Spleen (tissue), 11 donors: ENCODE results near the gene DUSP15. TPM values are rescaled to one million over a fixed set of nuclear protein-coding genes. Genes with fewer than 3 reads are reported as not detected.

Source experiments
- DNase-seq: peaks from one replicate; pipeline ENCODE4 v3.0.0-alpha.2; 2020
- H3K27ac ChIP-seq, 8 donors: fragments of 200-600 bp; sonication (generic) in 7 of 8; 1 replicate in 4 of 8; 2 replicates in 4 of 8; pipeline versions ENCODE4 v1.5.0 to v1.8.0; 2016 to 2021; ENCODE audit warnings: inconsistent platforms in 4 of 8, mild to moderate bottlenecking in 4 of 8, moderate library complexity in 1 of 8
- H3K27me3 ChIP-seq, 7 donors: fragments of 200-600 bp; sonication (generic) in 6 of 7; replicated peaks in 1 of 7; 1 replicate in 4 of 7; 2 replicates in 3 of 7; pipeline versions ENCODE4 v1.5.0 to v1.8.0; 2016 to 2021; ENCODE audit warnings: inconsistent platforms in 3 of 7, mild to moderate bottlenecking in 1 of 7
- H3K36me3 ChIP-seq, 6 donors: fragments of 200-600 bp; sonication (generic) in 5 of 6; 1 replicate in 4 of 6; 2 replicates in 2 of 6; pipeline versions ENCODE4 v1.5.0 to v1.8.0; 2016 to 2021; ENCODE audit warnings: inconsistent platforms in 2 of 6
- H3K4me1 ChIP-seq, 6 donors: fragments of 200-600 bp; sonication (generic) in 5 of 6; 1 replicate in 3 of 6; 2 replicates in 3 of 6; pipeline versions ENCODE4 v1.5.0 to v1.8.0; 2016 to 2021; ENCODE audit warnings: inconsistent platforms in 3 of 6
- H3K4me3 ChIP-seq, 8 donors: fragments of 200-600 bp; sonication (generic) in 7 of 8; 1 replicate in 4 of 8; 2 replicates in 4 of 8; pipeline versions ENCODE4 v1.5.0 to v1.8.0; 2016 to 2021; ENCODE audit warnings: inconsistent platforms in 4 of 8, mild to moderate bottlenecking in 4 of 8, moderate library complexity in 2 of 8
- H3K9me3 ChIP-seq, 8 donors: fragments of 200-600 bp; sonication (generic) in 7 of 8; 1 replicate in 4 of 8; 2 replicates in 4 of 8; pipeline versions ENCODE4 v1.5.0 to v1.8.0; 2016 to 2021; ENCODE audit warnings: inconsistent platforms in 4 of 8
- POLR2A ChIP-seq, 3 donors: fragments of 450-650 bp; IDR thresholded peaks; one replicate each; pipeline ENCODE4 v1.5.1; 2017; ENCODE audit warnings: antibody characterized with exemption in 3 of 3, mild to moderate bottlenecking in 1 of 3
- POLR2AphosphoS5 ChIP-seq, 3 donors: sonication (generic); formaldehyde crosslinking; IDR thresholded peaks; one replicate each; pipeline ENCODE4 v1.5.1; 2017; ENCODE audit warnings: antibody characterized with exemption in 3 of 3
- WGBS, 5 donors: extraction: QIAGEN DNeasy Blood & Tissue Kit in 3 of 5; methylation state at CpG; one replicate each; pipeline versions ENCODE4 v1.1.5 to v1.1.7; 2013 to 2018; 5-methylcytosine and 5-hydroxymethylcytosine counted together
- intact Hi-C: fragments of 100-400 bp; cut with DNase I; formaldehyde crosslinking; loops from one replicate; pipeline ENCODE4 v1.15.0; 2023; ENCODE audit warnings: low total_unique reads
- polyA plus RNA-seq, 3 donors: library from polyadenylated mRNA; stranded (reverse); fragments of 200-250 nt; gene quantifications; one replicate each; pipeline ENCODE4 v1.2.1, GENCODE V29; 2013
- total RNA-seq, 7 donors: library from RNA; depleted of rRNA in 3 of 7; stranded (reverse); fragments of >200 nt in 3 of 7; fragmentation: NEBNext Ultra II Directional in 4 of 7; extraction: Animal tissue kit (Norgen Biotek cat#: 25700) in 4 of 7; gene quantifications; one replicate each; pipeline versions ENCODE4 v1.1.0 to v1.2.1, GENCODE V29; 2016 to 2021
- TF ChIP-seq, protein P1 (sequence below), 11 experiments: fragments of 200-600 bp in 7 of 11; fragments of 450-650 bp in 4 of 11; sonication (generic) in 4 of 11; IDR thresholded peaks in 8 of 11; conservative IDR thresholded peaks in 3 of 11; 1 replicate in 7 of 11; 2 replicates in 4 of 11; pipeline versions ENCODE4 v1.4.0 to v1.8.0; 2016 to 2021; ENCODE audit warnings: antibody characterized with exemption in 11 of 11, inconsistent platforms in 4 of 11, mild to moderate bottlenecking in 1 of 11
- donor health status: healthy with polysubstance abuse.
- donor health status: DM: no; HTN: no; CAD: no; lungs with moderate emphysema.
- donor health status: DM: no; HTN: no; CAD: no.
- donor health status: Bipolar disorder and iron deficiency.
- donor health status: healthy.
- donor health status: DM: no; HTN: no; CAD: no.
- donor health status: DM: yes; HTN: yes; CAD: no.

DUSP15 gene
- total and polyA plus RNA-seq, 10 donors, result 0.69 to 7.3 (median 2.3) TPM

DNA sequence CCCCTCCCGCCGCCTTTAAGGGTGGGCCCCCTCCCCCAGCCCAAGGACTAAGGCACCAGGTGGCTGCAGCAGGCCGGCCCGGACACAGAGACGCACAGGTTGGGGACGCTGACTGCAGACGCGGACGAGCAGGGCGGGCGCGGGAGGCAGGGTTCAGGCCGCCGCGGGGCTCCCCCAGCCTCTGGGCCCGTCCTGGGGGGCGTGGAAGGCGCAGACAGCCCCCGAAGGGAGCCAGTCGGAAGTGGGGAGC is 9.3 kb downstream of the DUSP15 start:
- Histone ChIP-seq H3K36me3 (no peaks in the 10 kb centered on the region), H3K27ac (no peak overlapping the region), H3K4me1 (peaks cover 13 to 33% (median 22%) of the 10 kb centered on the region in 6 donors), H3K4me3 (peak overlapping the region; percentile 37 to 79 (median 51)), H3K27me3 (peaks cover 0 to 35% (median 15%) of the 10 kb centered on the region in 7 donors), H3K9me3 (no peaks in the 10 kb centered on the region)
- DNase-seq, result no peak
- TF ChIP-seq, protein P1, sequence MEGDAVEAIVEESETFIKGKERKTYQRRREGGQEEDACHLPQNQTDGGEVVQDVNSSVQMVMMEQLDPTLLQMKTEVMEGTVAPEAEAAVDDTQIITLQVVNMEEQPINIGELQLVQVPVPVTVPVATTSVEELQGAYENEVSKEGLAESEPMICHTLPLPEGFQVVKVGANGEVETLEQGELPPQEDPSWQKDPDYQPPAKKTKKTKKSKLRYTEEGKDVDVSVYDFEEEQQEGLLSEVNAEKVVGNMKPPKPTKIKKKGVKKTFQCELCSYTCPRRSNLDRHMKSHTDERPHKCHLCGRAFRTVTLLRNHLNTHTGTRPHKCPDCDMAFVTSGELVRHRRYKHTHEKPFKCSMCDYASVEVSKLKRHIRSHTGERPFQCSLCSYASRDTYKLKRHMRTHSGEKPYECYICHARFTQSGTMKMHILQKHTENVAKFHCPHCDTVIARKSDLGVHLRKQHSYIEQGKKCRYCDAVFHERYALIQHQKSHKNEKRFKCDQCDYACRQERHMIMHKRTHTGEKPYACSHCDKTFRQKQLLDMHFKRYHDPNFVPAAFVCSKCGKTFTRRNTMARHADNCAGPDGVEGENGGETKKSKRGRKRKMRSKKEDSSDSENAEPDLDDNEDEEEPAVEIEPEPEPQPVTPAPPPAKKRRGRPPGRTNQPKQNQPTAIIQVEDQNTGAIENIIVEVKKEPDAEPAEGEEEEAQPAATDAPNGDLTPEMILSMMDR (IDR thresholded peaks at IDR 0.05 in 8 of 11, conservative IDR thresholded peaks at IDR 0.05 in 3 of 11), result no peak
- TF ChIP-seq POLR2AphosphoS5 (IDR thresholded peaks at IDR 0.05) (no peak), POLR2A (IDR thresholded peaks at IDR 0.05) (no peak)
- 0 to 3% (median 0%) methylated on average over 3 to 20 of the region's 20 CpGs for WGBS, 5 donors
- intact Hi-C loops, result no loop called here

DNA sequence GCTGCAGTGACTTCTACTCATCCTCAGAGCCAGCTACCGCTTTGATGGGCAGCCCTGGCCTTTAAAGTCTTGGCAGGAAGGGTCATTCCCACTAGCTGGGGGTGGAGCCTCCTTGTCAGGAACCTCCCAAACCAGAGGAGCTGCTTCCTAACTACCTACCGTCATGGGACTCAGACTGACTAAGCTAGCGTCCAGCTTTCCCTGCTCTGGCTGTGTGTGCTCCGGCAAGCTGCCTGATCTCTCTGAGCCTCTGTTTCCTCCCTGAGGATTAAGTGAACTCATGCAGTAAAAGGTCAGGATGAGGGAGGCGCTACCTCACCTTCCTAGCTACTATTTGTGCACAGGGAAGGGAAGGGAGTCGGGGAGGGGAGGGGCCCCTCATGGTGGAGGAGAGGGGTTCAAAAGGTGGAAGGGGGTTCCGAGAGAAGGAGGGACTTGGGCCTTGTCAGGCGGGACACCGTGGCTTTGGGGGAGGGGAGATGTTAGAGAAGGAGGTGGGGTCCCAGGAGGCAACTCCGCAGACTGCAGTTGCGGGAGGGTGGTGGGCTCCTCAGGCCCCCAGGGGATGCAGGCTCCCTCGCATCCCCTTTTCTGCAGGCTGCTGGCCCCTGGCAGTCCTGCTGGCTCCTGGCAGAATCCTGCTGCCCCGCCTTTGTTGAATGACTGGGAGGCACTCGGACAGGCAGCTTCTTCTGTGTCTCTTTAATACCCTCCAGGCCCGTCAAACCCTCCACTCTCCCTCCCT is 9.8 kb downstream of the DUSP15 start:
- peaks cover 13 to 33% (median 22%) of the 10 kb centered on the region in 6 donors for H3K4me1 ChIP-seq
- no peaks in the 10 kb centered on the region for H3K36me3 ChIP-seq
- H3K27me3 ChIP-seq, result peaks cover 0 to 35% (median 15%) of the 10 kb centered on the region in 7 donors
- H3K9me3 ChIP-seq, result no peaks in the 10 kb centered on the region
- H3K27ac ChIP-seq, result no peak overlapping the region
- peak overlapping the region; percentile 37 to 79 (median 51) for H3K4me3 ChIP-seq
- DNase-seq, result peak; percentile 59
- intact Hi-C loops, result no loop called here
- 23 to 37% (median 29%) methylated on average over 15 of the region's 15 CpGs for WGBS, 5 donors
- TF ChIP-seq POLR2A (IDR thresholded peaks at IDR 0.05), result no peak
- no peak for TF ChIP-seq POLR2AphosphoS5 (IDR thresholded peaks at IDR 0.05)
- TF ChIP-seq, protein P1 (IDR thresholded peaks at IDR 0.05 in 8 of 11, conservative IDR thresholded peaks at IDR 0.05 in 3 of 11), result no peak

DNA sequence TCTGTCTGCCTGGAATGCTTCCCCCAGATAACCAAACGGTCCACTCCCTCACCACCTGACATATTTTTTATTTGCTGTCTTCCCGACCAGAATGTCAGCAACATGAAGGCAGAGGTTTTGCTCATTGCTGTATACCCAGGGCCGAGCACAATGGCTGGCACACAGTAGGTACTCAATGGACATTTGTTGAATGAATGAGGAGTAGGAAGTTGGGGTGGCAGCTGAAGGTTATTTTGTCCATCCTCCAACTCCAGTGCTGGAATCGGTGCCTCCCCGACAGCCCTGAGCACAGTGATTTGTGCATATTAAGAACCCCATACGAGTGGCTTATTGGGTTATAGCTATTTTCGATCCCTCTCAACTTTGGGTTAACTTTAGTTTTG is 10.3 kb downstream of the DUSP15 start:
- no peak overlapping the region for H3K27ac ChIP-seq
- WGBS, 5 donors, result 57 to 73% (median 67%) methylated on average over 7 of the region's 7 CpGs
- TF ChIP-seq POLR2A (IDR thresholded peaks at IDR 0.05) (no peak), POLR2AphosphoS5 (IDR thresholded peaks at IDR 0.05) (no peak)
- TF ChIP-seq, protein P1 (IDR thresholded peaks at IDR 0.05 in 8 of 11, conservative IDR thresholded peaks at IDR 0.05 in 3 of 11), result no peak
- intact Hi-C loops, result loop anchor here (10.0 kb wide), 2 partner anchors 95 to 235 kb away; partner anchors contain the start of gene PDRG1
- peaks cover 0 to 35% (median 15%) of the 10 kb centered on the region in 7 donors for H3K27me3 ChIP-seq
- DNase-seq, result peak; percentile 32
- peaks cover 13 to 33% (median 22%) of the 10 kb centered on the region in 6 donors for H3K4me1 ChIP-seq
- no peaks in the 10 kb centered on the region for H3K36me3 ChIP-seq
- no peaks in the 10 kb centered on the region for H3K9me3 ChIP-seq
- H3K4me3 ChIP-seq, result peak overlapping the region in 1 of 8 donors; percentile 79

DNA sequence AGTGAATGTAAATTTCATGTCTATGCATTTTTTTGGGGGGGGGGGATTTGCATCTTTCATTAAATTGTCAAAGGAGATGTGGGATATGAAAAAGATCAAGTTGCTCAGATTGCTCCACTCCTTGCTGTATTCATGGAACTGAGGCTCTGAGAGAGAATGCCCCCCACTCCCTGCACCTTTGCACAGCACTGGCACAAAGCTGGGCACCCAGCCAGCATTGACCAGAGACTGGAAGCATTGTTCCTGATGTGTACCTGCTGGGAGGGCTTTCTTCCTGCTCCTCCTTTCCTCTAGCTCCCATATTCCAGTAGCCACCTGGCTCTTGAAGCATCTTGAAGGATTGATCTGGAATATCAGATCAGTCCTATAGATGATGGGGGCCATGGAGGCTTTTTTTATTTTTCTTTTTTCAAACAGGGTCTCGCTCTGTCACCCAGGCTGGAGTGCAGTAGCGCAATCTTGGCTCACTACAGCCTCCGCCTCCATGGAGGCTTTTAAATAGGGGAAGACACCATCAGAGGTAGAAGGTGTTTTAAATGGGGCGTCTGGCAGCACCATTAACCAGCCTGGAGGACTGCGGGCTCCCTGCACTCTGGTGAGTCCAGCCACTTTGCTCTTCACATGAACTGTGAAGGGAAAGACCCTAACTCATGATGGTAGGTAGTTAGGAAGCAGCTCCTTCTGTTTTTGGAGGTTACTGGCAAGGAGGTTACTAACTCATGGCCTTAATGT is 10.9 kb downstream of the DUSP15 start:
- peaks cover 0 to 35% (median 15%) of the 10 kb centered on the region in 7 donors for H3K27me3 ChIP-seq
- H3K4me1 ChIP-seq, result peaks cover 13 to 33% (median 22%) of the 10 kb centered on the region in 6 donors
- H3K9me3 ChIP-seq, result no peaks in the 10 kb centered on the region
- WGBS, 5 donors, result 92 to 98% (median 95%) methylated on average over 4 to 5 of the region's 5 CpGs
- peak; percentile 20 for DNase-seq
- H3K27ac ChIP-seq, result no peak overlapping the region
- H3K4me3 ChIP-seq, result no peak overlapping the region
- TF ChIP-seq POLR2AphosphoS5 (IDR thresholded peaks at IDR 0.05) (no peak), POLR2A (IDR thresholded peaks at IDR 0.05) (no peak)
- TF ChIP-seq, protein P1 (IDR thresholded peaks at IDR 0.05 in 8 of 11, conservative IDR thresholded peaks at IDR 0.05 in 3 of 11), result no peak
- intact Hi-C loops, result loop anchor here (10.0 kb wide), 2 partner anchors 95 to 235 kb away; partner anchors contain the start of gene PDRG1
- H3K36me3 ChIP-seq, result no peaks in the 10 kb centered on the region
